Measurements from ENCODE around the gene OSR1. TPM values are rescaled to one million over a fixed set of nuclear protein-coding genes. Genes with fewer than 3 reads are reported as not detected.

OSR1 gene
- total RNA-seq, 1 donor from 2014 or later, result 66.7 TPM

DNA sequence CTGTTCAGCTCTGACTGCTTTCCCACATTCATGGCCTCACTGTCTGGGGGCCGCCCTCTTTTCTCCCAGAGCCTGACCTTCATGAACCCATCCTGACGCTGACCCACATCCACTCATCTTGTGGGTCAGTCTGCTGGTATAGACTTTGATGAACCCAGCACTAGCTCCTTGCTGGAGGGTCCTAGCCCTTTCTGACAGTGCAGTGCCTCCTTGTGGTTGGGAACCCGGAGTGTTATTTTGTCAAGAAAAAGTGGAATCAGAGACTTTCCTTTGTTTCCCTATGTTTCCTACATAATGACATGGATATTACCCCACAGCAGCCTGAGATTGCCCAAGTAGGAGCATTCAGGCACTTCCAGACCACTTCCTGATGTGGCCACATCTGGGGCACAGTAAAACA is 19.3 kb upstream of the OSR1 start:
- H3K36me3 ChIP-seq, result no peaks in the 10 kb centered on the region
- H3K4me1 ChIP-seq, result no peaks in the 10 kb centered on the region
- H3K4me3 ChIP-seq, result no peak overlapping the region
- TF ChIP-seq, protein P1, sequence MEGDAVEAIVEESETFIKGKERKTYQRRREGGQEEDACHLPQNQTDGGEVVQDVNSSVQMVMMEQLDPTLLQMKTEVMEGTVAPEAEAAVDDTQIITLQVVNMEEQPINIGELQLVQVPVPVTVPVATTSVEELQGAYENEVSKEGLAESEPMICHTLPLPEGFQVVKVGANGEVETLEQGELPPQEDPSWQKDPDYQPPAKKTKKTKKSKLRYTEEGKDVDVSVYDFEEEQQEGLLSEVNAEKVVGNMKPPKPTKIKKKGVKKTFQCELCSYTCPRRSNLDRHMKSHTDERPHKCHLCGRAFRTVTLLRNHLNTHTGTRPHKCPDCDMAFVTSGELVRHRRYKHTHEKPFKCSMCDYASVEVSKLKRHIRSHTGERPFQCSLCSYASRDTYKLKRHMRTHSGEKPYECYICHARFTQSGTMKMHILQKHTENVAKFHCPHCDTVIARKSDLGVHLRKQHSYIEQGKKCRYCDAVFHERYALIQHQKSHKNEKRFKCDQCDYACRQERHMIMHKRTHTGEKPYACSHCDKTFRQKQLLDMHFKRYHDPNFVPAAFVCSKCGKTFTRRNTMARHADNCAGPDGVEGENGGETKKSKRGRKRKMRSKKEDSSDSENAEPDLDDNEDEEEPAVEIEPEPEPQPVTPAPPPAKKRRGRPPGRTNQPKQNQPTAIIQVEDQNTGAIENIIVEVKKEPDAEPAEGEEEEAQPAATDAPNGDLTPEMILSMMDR (IDR thresholded peaks at IDR 0.05), result no peak
- no peaks in the 10 kb centered on the region for H3K9me3 ChIP-seq
- DNase-seq (ENCODE audit: low spot score in 2 of 2), result no peak
- no peak overlapping the region for H3K27ac ChIP-seq
- no peaks in the 10 kb centered on the region for H3K27me3 ChIP-seq
- intact Hi-C loops (cut with DNase I), result no loop called here

DNA sequence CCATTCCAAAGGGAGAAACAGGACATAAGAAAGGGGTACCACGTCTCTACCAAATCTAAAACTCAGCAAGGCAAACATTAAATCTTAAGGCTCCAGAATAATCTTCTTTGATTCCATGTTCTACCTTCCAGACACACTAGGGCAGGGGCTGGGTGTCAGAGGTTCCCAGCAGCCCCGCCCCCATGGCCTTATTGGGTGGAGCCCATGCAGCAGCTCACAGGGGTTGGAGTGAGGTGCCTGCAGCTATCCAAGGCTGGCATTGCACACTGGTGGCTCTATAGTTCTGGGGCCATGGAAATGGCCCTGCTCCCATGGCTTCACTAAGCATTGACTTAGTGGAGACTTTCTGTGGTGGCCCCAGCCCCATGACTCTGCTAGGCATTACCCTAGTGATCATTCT is 14.9 kb upstream of the OSR1 start:
- Histone ChIP-seq H3K9me3 (no peaks in the 10 kb centered on the region), H3K36me3 (no peaks in the 10 kb centered on the region), H3K27me3 (no peaks in the 10 kb centered on the region), H3K4me1 (no peaks in the 10 kb centered on the region), H3K27ac (no peak overlapping the region), H3K4me3 (no peak overlapping the region)
- DNase-seq (ENCODE audit: low spot score in 2 of 2), result no peak
- intact Hi-C loops (cut with DNase I), result no loop called here
- TF ChIP-seq, protein P1 (IDR thresholded peaks at IDR 0.05), result no peak

DNA sequence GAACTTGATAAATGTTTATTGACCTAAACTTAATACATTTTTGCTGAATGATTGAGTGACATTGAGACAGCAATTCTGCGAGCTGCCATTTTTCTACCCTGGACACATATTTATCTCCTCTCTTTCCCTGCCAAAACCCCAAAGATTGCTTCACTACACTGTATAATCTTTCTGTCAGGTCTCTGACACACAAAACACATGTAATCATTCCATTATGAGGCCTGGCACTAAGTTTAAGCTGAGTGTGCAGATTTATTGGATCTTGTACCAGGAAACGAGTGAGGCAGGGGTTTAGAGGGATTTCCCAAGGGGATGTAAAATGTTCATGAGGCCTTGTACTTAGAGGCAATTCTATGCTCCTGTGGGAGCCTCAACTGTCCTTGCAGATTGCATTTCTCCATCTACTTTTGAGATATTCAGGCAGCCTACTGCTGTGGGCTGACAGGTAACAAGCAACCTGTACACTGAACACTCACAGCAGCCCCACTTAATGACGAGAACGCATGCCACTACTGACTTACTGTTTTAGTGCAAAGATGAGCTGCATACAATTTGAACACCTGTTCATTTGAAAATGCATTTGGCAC is 13.7 kb upstream of the OSR1 start:
- intact Hi-C loops (cut with DNase I), result no loop called here
- DNase-seq (ENCODE audit: low spot score in 2 of 2), result no peak
- H3K27ac ChIP-seq, result no peak overlapping the region
- TF ChIP-seq, protein P1 (IDR thresholded peaks at IDR 0.05), result no peak
- H3K4me3 ChIP-seq, result no peak overlapping the region
- H3K36me3 ChIP-seq, result no peaks in the 10 kb centered on the region
- H3K9me3 ChIP-seq, result no peaks in the 10 kb centered on the region
- no peaks in the 10 kb centered on the region for H3K27me3 ChIP-seq
- H3K4me1 ChIP-seq, result no peaks in the 10 kb centered on the region

DNA sequence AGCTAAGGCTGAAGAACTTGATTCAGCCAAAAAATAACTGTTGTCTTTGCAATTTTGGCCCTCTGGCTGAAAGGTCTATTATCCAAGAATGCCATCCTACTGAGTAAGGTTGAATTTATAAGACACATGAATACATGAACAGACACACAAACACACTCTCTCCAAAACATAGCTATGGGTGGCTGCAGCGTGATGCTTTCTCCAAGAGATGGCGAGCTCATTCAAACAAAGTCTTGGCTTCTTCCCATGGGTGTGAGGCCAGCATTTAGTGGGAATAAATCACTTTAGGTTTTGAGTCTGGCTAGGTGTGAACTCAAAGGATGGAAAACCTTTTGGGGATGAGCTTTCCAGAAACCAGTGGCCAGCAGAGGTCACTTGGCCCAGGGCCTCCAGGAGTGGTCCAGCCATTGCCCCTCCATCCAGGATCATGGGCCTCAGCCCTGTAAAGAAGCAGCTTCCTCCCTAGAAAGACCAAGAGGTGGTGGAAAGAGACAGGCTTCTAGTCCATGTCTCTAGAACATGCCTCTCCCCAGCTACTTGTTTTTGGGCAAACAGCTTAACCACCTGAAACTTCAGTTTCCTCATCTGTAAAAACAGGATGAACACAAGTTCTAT is 11.0 kb upstream of the OSR1 start:
- Histone ChIP-seq H3K4me1 (no peaks in the 10 kb centered on the region), H3K27ac (no peak overlapping the region), H3K4me3 (no peak overlapping the region), H3K9me3 (no peaks in the 10 kb centered on the region), H3K27me3 (no peaks in the 10 kb centered on the region), H3K36me3 (no peaks in the 10 kb centered on the region)
- TF ChIP-seq, protein P1 (IDR thresholded peaks at IDR 0.05), result peak in 1 of 3 experiments; percentile 46
- intact Hi-C loops (cut with DNase I), result no loop called here
- no peak for DNase-seq (ENCODE audit: low spot score in 2 of 2)

DNA sequence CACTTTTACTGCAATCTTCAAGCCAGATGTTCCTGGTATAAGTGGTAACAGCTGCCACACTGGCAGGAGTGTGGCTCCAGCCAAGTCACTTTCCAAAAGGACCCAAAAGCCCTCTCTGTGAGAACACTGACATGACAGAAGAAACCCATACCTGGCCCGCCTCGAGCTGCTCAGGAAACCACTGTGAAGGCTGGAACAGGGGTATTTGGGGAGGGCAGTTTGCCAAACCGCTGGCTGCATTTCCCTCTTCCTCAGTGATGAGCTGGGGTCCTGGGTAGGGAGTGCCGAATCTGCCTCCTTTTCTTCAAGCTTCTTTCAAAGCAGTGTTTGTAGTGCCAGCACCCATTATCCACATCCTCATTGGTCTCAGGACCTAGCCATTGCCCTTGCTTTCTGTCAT is 10.3 kb upstream of the OSR1 start:
- TF ChIP-seq, protein P1 (IDR thresholded peaks at IDR 0.05), result no peak
- Histone ChIP-seq H3K36me3 (no peaks in the 10 kb centered on the region), H3K4me1 (no peaks in the 10 kb centered on the region), H3K27me3 (no peaks in the 10 kb centered on the region), H3K9me3 (no peaks in the 10 kb centered on the region), H3K27ac (no peak overlapping the region), H3K4me3 (no peak overlapping the region)
- intact Hi-C loops (cut with DNase I), result no loop called here
- DNase-seq (ENCODE audit: low spot score in 2 of 2), result no peak
